Cardiac fibroblast (primary cell): Measurements from ENCODE around the gene CTDNEP1.
A peak's percentile ranks its signal among the peaks of the same experiment; 100 is the strongest.

Source experiments
- DNase-seq, 2 donors: peaks; one replicate each; pipeline versions ENCODE4 v3.0.0 to v3.0.0-alpha.2; 2010; ENCODE audit warnings: low read depth in 2 of 2
- H3K4me3 ChIP-seq, 2 donors: replicated peaks in 1 of 2; 1 replicate in 1 of 2; 2 replicates in 1 of 2; pipeline ENCODE4 v1.5.1; 2011; ENCODE audit warnings: low read depth in 2 of 2, low read length in 2 of 2, mild to moderate bottlenecking in 2 of 2, moderate library complexity in 1 of 2
- TF ChIP-seq, protein P1 (sequence below): IDR thresholded peaks from one replicate; pipeline ENCODE4 v1.5.1; 2011; ENCODE audit warnings: low read depth, mild to moderate bottlenecking, low read length, inconsistent platforms

The CTDNEP1 gene

DNA sequence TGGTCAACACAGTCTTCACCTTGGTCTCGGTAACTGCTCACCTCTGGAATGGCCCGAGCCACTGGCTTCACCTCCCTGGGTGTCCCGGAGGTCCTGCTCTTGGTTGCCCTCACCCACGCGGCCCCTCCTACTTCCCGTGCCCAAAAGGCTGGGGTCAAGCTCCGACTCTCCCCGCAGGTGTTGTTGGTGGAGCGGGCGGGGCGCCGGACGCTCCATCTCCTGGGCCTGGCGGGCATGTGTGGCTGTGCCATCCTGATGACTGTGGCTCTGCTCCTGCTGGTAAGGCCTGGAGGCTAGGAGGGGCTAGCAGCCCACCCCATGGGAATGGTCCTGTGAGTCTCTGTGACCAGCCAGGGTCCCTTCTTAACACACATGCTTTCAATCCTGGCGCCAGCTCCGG lies 33.4 kb upstream of the CTDNEP1 start:
- TF ChIP-seq, protein P1, sequence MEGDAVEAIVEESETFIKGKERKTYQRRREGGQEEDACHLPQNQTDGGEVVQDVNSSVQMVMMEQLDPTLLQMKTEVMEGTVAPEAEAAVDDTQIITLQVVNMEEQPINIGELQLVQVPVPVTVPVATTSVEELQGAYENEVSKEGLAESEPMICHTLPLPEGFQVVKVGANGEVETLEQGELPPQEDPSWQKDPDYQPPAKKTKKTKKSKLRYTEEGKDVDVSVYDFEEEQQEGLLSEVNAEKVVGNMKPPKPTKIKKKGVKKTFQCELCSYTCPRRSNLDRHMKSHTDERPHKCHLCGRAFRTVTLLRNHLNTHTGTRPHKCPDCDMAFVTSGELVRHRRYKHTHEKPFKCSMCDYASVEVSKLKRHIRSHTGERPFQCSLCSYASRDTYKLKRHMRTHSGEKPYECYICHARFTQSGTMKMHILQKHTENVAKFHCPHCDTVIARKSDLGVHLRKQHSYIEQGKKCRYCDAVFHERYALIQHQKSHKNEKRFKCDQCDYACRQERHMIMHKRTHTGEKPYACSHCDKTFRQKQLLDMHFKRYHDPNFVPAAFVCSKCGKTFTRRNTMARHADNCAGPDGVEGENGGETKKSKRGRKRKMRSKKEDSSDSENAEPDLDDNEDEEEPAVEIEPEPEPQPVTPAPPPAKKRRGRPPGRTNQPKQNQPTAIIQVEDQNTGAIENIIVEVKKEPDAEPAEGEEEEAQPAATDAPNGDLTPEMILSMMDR, result no peak
- H3K4me3 ChIP-seq, result no peak overlapping the region
- no peak for DNase-seq

DNA sequence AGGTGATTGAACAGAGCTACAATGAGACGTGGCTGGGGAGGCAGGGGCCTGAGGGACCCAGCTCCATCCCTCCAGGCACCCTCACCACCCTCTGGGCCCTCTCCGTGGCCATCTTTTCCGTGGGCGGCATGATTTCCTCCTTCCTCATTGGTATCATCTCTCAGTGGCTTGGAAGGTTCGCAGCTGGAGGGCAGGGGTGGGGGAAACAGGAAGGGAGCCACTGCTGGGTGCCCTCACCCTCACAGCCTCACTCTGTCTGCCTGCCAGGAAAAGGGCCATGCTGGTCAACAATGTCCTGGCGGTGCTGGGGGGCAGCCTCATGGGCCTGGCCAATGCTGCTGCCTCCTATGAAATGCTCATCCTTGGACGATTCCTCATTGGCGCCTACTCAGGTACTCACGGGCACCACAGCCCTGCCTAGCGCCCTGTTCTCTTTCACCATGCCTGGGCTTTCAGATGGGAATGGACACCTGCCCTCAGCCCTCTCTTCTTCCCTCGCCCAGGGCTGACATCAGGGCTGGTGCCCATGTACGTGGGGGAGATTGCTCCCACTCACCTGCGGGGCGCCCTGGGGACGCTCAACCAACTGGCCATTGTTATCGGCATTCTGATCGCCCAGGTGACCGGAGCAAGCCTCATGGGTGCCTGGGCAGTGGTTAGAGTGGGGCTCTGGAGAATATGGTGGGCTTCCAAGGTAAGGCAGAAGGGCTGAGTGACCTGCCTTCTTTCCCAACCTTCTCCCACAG lies 32.1 kb upstream of the CTDNEP1 start:
- TF ChIP-seq, protein P1, result no peak
- DNase-seq, result no peak
- H3K4me3 ChIP-seq, result no peak overlapping the region

DNA sequence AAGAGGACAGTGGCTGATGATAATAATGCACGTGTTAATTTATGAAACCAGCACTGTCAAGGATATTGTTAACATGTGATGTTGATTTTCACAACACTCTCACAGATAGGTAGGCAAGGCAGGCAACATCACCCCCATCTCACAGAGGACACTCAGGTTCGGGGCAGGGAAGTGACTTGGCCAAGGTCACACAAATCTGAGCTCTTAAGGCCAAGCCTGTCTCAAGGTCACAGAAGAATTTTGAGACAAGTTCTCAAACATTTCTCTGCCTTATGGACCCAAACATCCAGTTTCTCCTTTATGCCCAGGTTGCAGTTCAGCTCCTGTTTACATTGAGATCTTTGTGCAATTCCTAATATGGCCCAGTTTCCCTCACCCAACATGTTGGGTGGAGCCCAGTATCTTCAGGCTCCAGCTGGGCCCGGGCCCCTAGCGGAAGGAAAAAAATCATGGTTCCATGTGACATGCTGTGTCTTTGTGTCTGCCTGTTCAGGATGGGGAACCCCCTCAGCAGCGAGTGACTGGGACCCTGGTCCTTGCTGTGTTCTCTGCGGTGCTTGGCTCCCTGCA lies 31.3 kb upstream of the CTDNEP1 start:
- TF ChIP-seq, protein P1, result peak; percentile 5
- no peak overlapping the region for H3K4me3 ChIP-seq
- DNase-seq, result no peak

DNA sequence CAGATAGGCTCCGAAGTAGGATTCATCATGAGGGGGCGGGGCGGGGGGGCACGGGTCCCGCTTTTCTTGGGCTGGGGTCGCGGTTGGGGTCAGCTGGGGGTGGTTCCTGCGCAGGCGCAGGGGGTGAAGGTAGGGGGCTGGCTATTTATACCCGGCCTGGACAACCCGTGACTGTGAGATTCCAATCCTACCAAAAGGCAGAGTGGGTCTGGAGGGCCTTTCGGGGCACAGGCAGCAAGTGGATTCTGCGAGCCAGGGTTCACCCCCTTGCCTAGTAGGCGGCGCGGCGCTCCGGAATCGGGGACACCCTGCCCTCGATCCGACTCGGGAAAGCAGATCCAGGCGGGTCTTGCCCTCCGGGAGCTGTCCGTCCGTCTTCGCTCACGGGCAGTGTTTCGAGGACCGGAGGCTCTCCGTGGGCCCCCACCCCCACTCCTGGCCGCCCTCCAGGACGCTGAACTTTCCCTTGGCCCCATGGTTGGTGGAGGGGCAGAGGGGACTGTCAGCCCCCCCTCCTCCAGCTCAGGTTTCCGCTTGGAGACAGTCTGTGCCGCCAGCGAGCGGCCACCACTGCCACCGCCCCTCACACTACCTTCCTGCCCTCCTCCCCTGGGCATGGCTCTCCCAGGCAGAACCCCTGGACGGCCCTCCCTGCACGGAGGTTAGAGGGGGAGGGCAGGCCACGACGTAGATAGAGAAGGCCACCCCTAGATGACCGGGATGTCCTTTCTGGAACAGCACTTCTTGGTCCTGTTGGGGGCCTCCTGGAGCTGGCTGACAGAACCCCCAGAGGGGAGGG lies 30.6 kb upstream of the CTDNEP1 start:
- TF ChIP-seq, protein P1, result no peak
- DNase-seq, result no peak
- H3K4me3 ChIP-seq, result peak overlapping the region; percentile 48 to 52

DNA sequence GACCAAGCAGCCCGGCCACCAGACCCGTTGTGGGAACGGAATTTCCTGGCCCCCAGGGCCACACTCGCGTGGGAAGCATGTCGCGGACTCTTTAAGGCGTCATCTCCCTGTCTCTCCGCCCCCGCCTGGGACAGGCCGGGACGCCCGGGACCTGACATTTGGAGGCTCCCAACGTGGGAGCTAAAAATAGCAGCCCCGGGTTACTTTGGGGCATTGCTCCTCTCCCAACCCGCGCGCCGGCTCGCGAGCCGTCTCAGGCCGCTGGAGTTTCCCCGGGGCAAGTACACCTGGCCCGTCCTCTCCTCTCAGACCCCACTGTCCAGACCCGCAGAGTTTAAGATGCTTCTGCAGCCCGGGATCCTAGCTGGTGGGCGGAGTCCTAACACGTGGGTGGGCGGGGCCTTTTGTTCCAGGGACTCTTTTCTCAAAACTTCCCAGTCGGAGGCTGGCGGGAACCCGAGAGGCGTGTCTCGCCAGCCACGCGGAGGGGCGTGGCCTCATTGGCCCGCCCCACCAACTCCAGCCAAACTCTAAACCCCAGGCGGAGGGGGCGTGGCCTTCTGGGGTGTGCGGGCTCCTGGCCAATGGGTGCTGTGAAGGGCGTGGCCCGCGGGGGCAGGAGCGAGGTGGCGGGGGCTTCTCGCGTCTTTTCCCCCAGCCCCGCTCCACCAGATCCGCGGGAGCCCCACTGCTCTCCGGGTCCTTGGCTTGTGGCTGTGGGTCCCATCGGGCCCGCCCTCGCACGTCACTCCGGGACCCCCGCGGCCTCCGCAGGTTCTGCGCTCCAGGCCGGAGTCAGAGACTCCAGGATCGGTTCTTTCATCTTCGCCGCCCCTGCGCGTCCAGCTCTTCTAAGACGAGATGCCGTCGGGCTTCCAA lies 29.8 kb upstream of the CTDNEP1 start, which contains the start of gene SLC2A4:
Gene SLC2A4, plus strand, starts transcription at position 645 of the 879 bp plus-strand sequence. Its CDS starts 217 bp downstream, at position 862.
- TF ChIP-seq, protein P1, result no peak
- DNase-seq, result peak; percentile 95 to 96
- H3K4me3 ChIP-seq, result peak within 1 kb of the TSS; percentile 48 to 52

DNA sequence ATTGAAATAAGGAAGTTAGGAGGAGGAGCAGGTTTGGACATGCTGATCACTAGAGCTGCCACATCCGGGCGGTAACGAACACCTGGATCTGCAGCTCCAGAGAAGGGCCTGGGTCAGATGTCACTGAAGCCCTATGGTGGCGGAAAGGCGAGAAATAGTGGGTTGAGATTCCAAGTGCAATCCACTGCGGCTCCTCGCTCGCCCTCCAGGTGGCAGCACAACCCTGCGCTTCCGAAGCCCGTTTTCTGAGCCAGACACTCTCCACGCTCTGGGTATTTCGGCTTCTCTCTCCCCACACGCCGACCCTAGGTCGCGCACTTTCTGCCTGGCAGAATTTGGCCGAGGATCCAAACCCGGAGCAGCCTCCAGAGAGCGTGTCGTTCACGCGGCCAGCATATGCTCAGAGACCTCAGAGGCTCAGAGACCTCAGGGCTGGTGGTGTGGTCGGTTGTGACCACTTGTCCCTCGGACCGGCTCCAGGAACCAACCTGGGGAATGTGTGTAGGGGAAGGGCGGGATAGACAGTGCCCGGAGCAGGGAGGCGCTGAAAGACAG lies 29.1 kb upstream of the CTDNEP1 start:
- DNase-seq, result peak; percentile 85 to 86
- TF ChIP-seq, protein P1, result peak; percentile 99
- peak overlapping the region; percentile 36 to 52 for H3K4me3 ChIP-seq
